GM18873 (cell line): ENCODE measurements around the gene CDH24.
"Not testable (repeated sequence)": the region's sequence is repeated elsewhere in the genome, so short reads cannot be mapped to it uniquely, and the experiment has no call there.

Experiments used
- ATAC-seq: cut with Tn5 transposase; IDR thresholded peaks from one replicate; pipeline ENCODE4 v1.9.1; 2021; ENCODE audit warnings: mild to moderate bottlenecking, moderate library complexity, moderate number of reproducible peaks; ENCODE audit not compliant: unreplicated experiment, low FRiP score

Gene CDH24

DNA sequence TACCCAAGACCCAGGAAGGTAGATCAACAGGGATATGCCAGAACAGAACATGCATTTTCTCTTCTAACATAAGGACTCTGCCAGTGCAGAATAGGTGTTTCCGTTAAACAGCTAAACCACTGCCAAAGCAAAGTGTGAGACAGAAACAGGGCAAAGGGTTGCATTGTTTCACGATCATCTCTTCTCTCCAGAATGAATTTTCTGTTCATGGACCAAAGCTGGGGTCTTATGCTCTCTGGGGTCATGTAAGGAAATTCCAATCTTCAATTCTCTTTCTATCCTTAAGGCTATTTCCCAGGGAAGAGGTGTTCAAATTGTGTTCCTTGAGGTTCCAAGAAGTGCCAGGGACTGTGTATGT, 33.5 kb downstream of the CDH24 start:
- no peak for ATAC-seq

- no peak for ATAC-seq
These were observed 34.1 kb downstream of the CDH24 start for GRCh38 chr14:23023022-23023794.

- no peak for ATAC-seq
These were observed 35.4 kb downstream of the CDH24 start for GRCh38 chr14:23021889-23022442.

DNA sequence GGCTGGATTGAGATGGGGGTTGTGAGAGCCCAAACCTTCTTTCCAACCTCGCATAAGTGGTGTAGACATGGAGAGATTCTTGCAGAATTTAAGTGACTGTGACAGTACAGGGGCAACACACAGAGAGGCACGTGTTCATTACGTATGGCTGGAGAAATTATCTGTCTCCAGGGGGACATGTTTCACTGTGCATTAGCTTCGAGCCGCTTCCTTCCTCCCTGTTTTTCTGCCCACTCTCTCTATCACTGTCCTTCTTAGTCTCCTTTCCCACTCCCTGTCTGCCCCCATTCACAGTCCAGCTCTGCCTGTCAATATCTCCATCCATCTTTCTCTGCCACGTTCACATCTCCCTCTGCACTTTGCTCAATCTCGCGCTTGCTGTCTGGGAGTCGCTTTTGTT, 35.9 kb downstream of the CDH24 start:
- no peak for ATAC-seq

- ATAC-seq = no peak
These were observed 36.9 kb downstream of the CDH24 start for GRCh38 chr14:23020143-23021128.

DNA sequence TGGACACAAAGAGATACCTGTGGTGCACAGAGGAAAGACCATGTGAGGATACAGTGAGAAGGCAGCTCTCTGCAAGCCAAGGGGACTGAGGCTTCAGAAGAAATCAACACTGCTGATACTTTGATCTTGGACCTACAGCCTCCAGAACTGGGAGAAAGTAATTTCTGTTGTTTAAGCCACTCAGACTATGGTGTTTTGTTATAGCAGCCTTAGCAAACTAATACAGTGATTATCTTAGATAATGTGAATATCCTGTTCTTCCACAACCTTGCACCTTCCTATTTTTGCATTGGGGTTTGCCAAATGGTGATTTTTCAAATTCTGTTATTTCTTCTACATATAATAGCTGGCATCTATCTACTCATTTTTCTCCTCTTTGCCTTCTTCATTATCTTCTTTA, 39.2 kb downstream of the CDH24 start:
- no peak for ATAC-seq

DNA sequence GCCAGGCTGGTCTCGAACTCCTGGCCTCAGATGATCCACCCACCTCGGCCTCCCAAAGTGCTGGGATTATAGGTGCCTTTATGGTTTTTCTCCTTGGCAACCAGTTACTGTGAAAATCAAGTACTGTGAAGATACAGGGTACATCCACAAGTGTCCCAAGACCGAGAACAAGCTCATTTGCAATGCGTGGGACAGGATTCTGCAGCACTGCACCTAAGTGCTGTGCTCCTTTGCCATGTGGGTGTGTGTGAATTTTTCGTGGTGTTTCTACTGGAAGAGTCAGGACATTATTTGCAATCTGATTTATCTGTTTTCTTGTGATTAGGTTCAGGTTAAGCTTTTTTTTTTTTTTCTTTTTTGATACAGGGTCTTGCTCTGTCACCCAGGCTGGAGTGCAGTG, 40.2 kb downstream of the CDH24 start:
- ATAC-seq = no peak

DNA sequence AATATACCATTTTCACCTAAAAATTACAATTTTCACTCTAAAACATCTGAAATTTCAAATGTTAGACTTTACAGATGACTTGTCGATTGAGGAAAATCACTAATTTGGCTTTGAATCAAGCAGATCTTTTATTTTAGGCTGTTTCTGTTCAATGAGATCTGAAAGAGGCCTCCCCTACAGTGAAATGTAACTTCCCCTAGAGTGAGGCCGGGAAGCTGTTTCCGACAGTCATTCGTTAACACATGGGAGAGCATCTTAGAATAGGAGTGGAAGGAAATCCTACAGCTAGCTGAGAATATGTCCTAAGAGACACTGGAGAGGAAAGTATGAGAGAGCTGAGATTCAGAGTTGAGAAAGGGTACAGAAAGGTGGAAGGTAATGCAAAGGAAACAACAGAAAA, 41.7 kb downstream of the CDH24 start:
- ATAC-seq = no peak

- ATAC-seq = not testable (repeated sequence)
These were observed 43.6 kb downstream of the CDH24 start for GRCh38 chr14:23013749-23014054.

DNA sequence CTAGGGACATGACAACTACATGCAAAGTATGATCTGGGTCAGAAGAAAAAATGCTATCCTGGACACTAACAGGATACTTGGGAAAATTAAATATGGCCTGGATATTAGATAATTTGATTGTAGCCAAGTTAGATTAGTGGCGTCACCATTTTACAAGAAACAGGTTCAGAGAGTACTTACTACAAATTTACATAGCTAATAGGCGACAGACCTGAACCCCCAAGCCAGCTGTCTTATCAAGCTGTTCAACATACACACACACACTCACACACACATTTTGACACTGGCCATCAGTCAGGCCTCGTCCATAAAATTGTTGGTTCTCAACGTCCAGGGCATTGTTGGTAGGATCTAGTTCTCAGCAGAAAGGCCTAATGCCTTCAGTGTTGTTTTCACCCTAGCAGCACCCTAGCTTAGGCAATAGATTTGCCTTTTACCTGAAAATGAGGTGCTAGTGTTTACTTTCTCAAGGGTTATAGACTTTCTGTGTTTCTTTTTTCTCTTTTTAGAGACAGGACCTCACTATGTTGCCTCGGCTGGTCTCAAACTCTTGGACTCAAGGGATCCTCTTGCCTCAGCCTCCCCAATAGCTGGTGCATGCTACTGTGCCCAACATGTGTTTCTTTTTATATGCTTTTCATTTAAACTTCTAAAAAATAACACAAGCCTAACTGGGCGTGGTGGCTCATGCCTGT, 44.1 kb downstream of the CDH24 start:
- no peak for ATAC-seq

- no peak for ATAC-seq
These were observed 47.2 kb downstream of the CDH24 start, which contains the start of gene C14orf93 for GRCh38 chr14:23009939-23010726. Gene C14orf93 (minus strand): TSS chr14:23010143. CDS start chr14:22999023, 11,120 bp downstream.

GRCh38 chr14:23009483-23009938, 47.8 kb downstream of the CDH24 start:
- no peak for ATAC-seq

- ATAC-seq = no peak
These were observed 48.5 kb downstream of the CDH24 start for GRCh38 chr14:23008831-23009230.

- peak; percentile 93 for ATAC-seq
These were observed 50.5 kb downstream of the CDH24 start for GRCh38 chr14:23006544-23007419.

- no peak for ATAC-seq
These were observed 51.2 kb downstream of the CDH24 start for GRCh38 chr14:23006188-23006534.

DNA sequence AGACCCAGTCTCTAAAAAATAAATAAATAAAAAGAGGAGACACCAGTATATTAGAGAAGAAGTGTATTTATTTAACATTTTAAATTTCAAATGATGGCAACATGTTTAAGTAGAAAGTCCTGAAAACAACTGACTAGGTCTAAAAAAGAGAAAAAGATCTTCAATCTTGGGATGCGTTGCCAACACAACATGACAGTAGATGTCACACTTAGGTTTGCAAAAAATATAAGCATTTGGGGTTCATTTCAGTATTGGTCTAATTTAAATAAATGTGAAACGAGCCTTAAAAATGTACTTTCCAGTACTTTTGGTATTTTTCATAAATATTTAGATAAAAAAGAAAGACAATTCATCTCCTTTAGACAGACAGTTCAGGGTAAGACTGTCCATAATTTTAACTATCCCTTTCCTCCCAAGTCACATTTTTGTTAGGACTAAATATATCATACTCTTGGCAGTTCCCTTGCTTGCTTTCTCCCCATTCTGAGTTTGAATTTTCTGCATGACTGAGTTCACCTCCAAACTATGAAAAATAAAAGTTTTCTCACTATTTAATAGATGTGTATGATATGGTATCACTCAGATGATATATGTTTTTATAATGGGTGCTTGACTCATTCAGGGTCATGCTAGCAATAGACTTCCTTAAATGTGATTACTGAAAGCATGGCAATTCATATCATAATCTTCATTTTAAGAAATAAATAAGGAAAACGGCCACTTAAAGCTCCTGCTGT, 51.7 kb downstream of the CDH24 start:
- no peak for ATAC-seq

- not testable (repeated sequence) for ATAC-seq
These were observed 53.0 kb downstream of the CDH24 start for GRCh38 chr14:23004274-23004673.

- no peak for ATAC-seq
These were observed 54.7 kb downstream of the CDH24 start for GRCh38 chr14:23002592-23002991.
